ENCODE data around the gene PEX7. TPM values are rescaled to one million over a fixed set of nuclear protein-coding genes. Genes with fewer than 3 reads are reported as not detected.
A peak's percentile ranks its signal among the peaks of the same experiment; 100 is the strongest.
"Not testable (repeated sequence)": the region's sequence is repeated elsewhere in the genome, so short reads cannot be mapped to it uniquely, and the experiment has no call there.

The PEX7 gene
- total RNA-seq, 1 donor from 2014 or later = 5.7 TPM

DNA sequence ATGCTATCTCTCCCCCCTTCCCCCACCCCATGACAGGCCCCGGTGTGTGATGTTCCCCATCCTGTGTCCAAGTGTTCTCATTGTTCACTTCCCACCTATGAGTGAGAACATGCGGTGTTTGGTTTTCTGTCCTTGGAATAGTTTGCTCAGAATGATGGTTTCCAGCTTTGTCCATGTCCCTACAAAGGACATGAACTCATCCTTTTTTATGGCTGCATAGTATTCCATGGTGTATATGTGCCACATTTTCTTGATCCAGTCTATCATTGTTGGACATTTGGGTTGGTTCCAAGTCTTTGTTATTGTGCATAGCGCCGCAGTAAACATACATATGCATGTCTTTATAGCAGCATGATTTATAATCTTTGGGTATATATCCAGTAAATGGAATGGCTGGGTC lies 24.1 kb downstream of the PEX7 start:
- not testable (repeated sequence) for ATAC-seq

DNA sequence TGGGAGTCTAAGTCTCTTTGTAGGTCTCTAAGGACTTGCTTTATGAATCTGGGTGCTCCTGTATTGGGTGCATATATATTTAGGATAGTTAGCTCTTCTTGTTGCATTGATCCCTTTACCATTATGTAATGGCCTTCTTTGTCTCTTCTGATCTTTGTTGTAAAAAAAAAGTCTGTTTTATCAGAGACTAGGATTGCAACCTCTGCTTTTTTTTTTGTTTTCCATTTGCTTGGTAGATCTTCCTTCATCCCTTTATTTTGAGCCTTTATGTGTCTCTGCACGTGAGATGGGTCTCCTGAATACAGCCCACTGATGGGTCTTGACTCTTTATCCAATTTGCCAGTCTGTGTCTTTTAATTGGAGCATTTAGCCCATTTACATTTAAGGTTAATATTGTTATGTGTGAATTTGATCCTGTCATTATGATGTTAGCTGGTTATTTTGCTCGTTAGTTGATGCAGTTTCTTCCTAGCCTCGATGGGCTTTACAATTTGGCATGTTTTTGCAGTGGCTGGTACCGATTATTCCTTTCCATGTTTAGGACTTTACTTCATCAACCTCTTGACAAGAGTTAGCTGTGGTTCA lies 27.7 kb downstream of the PEX7 start:
- not testable (repeated sequence) for ATAC-seq

DNA sequence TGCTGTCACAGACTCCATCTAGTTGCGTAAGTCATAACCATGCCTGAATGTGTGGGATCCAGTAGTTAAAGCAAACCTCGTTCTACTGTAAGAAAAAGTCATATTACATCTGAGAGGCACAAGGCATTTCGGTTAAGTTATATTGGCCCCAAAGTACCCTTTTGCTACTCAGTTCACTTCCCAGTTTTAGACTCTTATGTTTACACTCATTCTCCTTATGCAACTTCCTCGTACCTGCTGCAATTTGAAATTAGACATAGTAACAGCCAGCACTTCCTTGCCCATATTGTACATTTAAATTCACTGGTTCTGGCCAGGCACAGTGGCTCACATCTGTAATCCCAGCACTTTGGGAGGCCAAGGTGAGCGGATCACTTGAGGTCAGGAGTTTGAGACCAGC lies 37.0 kb downstream of the PEX7 start:
- ATAC-seq = no peak

DNA sequence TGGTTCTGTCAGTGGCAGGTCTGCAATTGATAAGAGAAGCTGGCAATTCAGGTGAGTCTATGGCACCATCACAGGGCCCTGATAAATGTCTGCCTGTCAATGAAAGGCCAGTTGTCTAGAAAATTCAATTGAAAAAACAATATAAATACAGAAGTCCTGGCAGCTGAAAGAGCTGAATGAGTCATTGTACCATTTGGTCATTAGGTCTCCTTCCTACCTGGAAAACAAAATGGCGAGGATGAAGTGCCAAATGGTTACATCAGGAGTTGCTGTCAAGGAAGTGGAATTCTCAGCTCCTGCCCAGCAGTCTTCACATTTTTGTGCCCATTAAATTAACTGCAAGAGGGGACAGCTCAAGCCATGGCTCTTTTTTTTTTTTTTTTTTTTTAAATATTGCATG lies 37.7 kb downstream of the PEX7 start:
- ATAC-seq = no peak

DNA sequence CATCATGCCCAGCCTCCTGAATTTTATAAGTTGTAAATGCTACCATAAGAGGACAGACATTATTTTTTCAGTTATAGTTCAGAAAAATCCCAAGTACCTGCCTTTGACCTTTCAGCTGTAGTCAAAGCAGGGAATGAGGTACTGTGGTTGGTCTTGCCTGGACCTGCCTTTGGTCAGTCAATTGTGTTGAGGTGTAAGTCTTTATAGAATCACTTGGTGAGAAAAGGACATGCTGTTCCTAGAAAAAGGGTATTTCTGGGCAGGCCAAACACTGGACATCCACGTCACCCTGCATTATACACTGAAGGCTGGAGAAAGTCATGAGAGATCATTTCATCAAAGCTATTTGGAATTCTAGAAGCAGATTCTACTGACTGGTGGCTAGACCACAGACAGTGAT lies 40.3 kb downstream of the PEX7 start:
- ATAC-seq = no peak

DNA sequence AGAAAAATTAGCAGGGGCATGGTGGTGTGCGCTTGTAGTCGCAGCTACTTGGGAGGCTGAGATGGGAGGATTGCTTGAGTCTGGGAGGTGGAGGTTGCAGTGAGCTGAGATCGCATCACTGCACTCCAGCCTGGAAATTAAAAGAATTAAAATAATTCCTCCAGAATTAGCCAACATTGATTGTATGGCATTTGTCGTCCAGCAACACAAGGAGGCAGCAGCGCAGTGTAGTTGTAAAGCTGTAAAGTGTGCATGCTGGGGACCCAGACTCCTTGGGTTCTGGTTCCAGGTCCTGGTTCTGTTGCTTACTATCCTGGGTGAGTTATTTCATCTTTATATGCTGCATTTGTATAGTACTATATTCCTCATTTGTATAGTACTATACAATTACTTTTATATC lies 41.4 kb downstream of the PEX7 start:
- no peak for ATAC-seq

DNA sequence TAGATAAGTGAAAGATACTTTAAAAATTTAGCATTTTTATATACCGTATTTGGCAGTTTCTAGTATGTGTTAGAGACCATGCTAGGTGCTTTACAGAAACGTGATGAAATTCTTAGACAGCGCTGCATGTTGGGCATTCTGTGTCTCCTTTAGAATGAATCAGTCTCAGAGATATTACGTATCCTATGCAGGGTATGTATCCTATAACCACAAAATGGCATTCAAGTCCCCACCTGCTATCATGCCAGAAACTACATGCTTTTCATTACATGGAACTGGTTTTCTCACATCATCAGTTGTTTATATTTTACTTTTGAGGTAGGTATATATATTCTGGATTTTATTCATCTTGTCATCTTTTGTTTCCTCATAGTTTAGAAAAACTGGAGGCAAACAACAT lies 42.3 kb downstream of the PEX7 start:
- no peak for ATAC-seq

DNA sequence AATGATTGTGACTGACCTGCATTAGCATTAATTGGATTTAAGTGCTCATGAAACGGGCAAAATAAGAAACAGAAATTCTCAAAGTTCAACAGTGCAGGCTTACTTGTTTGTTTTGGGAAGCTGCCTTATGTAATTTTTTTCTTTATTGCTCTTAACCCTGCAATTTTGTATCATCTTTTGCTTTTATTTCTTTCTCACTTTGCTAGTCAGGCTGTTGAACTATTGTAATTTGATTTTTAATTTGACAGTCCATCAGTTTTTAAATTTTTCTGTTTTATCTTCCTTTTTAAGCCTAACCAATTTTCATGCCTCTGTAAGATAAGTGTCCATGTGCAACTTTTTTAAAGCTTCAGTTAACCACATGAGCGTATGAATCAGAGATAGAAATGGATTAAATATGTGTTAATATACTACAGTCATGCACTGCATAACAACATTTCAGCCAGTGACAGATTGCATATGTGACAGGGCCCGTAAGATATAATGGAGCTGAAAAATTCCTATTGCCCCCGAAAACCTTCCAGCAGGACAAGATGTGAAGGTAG lies 44.6 kb downstream of the PEX7 start:
- no peak for ATAC-seq

DNA sequence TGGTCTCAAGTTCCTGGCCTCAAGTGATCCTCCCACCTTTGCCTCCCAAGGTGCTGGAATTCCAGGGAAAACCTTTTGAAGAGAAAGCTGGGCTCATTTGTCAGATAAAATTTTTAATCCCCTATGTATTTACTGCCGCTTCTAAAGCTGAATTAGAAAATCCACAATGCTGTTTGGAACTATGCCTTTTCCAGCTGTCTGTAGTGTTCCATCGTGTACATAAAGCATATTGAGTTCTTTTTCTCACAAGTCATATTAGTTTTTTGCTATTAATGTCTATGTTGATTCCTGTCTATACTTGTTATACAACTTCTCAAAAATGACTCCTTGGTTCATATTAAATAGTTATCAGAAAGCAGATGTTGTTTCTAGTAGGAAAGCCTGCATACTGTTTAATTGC lies 47.1 kb downstream of the PEX7 start:
- no peak for ATAC-seq

DNA sequence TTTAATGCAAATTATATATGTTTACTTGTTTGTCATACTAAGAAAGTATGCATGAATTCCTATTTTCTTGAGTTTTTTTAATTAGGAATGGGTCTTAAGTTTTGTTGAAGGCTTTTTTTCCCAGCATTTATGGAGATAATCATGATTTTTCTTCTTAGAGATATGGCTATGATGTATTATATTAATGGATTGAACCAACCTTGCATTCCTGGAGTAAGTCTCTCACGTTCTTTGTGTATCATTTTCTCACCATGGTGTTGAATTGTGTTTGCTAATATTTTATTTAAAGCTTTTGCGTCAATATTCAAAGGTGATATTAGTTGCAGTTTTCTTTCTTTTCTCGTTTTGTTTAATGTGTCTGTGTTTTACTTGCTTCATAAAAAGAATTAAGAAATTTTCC lies 51.4 kb downstream of the PEX7 start:
- ATAC-seq = no peak

DNA sequence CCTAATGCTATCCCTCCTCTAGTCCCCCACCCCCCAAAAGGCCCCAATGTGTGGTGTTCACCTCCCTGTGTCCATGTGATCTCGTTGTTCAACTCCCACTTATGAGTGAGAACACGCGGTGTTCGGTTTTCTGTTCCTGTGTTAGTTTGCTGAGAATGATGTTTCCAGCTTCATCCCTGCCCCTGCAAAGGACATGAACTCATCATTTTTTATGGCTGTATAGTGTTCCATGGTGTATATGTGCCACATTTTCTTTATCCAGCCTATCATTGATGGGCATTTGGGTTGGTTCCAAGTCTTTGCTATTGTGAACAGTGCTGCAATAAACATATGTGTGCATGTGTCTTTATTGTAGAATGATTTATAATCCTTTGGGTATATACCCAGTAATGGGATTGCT lies 54.1 kb downstream of the PEX7 start:
- not testable (repeated sequence) for ATAC-seq

DNA sequence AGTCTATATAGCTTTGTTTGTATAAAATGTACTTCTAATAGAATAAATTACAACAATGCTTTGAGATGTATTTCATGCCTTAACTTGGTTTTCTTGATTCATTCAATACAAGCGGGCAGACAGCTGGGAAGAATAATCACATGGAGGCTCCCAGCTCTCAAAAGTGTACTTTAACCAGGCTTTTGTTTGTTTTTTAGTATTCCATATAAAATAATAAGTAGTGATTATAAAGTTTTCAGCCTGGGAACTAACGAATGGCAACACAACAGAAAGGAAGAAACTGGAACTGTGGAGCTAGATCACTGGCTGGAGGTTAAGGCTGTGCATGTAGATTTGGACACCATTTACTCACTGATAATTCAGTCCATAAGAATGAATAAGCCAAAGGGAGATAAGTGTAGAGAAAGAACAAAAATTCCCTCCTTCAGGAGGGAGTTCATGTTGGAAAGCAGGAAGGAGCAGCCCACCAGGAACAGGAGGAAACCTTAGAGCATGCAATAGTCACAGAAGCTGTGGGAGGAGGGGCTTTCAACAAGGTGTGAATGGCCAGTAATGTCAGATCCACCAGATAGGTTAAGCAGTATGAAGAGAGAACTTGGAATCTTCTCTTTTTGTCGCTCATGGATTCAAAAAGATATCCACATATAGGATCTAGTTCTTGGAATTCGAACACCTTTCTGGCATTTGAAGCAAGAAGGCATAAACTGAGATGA lies 58.5 kb downstream of the PEX7 start:
- ATAC-seq = no peak

DNA sequence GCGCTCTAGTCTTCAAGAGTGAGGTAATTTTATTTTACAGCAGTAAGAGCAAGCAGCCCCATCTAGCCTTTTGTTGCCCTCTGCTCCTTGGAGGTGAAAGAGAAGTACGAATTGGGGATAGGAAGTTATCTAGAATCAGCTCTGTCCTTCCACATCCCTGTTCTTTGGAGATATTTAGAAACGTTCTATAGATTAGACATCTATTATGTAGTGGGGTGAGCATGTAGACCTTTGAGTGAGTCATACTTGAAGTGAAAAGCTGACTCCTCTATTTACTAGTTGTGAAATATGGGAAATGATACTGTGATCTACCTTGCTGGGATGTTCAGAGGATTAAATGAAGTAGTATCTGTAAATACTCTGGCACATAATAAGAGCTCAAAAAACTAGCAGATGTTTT lies 63.7 kb downstream of the PEX7 start:
- peak; percentile 89 for ATAC-seq

DNA sequence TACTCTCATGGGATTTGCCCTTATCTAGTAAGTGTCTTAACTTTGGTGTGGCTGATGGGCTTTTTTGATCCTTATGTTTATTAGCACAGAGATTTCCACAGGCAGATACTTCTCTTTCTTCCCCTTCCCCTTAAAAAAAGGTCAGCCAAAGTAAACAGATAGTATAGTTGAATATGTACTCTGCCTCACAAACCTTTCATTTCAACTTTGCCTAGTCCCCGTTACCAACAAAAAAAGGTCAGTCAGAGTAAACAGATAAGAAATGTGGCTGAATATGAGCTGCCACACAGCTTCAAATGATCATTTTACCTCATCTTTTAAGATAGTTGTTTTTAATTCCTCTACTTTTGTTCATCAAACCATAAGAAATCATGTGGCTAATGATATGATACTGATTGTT lies 65.6 kb downstream of the PEX7 start:
- no peak for ATAC-seq

DNA sequence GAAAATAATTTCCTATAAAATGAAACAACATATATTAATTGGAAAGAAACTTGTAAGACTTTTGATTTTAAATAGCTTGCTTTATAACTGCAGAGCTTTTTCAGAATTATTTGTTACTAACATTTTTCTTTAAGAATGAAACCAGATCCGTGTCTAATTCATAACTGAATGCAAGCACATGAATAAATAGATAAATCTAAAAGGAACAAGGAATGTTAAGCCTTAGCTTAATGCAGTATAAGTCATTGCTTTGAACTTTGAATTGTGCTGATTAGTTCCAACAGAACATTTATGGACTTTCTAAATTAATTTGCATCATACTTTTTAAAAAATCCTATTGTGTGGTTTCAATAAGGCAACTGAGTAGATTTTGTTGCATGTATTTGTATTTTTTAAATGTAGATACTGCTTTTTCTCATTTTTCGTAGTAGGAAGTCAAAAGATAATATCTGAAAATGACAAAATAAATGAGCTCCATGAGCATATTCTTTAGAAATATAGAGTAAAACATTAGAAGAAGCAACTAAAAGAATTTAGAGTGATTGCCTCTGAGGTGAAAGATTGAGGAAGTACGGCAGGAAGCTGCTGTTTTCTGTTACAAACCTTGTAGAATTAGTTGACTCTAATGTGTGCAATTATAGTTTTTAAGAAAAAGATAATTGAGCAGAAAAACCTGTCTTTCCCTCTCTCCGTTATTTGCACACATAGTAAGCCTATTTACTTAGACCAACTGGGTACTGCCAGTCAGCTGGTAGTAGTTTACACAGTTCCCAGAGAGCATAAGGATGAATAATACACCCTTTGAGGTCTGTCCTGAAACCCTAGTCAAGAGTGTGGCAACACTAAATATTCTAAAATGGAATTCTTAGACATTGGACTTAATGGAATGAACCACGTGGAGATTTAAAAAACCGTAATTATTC lies 67.1 kb downstream of the PEX7 start:
- no peak for ATAC-seq

DNA sequence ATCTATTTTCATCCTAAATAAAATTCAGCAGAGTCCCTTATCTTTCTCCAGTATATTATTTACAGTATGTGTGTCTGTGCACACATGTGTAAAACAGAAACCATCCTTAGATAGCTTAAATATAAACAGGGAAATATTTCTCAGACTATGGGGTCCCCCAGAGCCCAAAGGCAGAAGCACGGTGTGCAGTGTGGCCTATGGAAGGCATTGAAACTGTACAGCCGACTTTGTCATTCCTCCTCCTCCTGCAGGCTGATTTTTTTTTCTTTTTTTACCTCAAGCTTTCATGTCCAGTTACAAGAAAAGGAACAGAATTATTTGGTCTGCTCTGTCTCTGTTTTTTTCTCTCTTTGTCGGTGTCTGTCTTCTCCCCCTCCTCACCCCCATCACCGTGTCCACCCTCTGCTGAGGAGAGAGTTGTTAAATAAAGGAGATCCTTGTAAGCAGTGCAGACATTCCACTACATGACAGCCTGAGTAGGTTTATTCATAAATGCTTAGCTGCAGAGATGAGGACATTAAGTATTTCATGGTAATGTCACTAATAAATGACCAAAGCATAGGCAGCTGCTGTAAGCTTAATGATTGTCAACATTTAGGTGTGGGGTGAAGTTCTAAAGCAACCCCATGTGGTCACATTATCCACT lies 67.9 kb downstream of the PEX7 start:
- no peak for ATAC-seq

DNA sequence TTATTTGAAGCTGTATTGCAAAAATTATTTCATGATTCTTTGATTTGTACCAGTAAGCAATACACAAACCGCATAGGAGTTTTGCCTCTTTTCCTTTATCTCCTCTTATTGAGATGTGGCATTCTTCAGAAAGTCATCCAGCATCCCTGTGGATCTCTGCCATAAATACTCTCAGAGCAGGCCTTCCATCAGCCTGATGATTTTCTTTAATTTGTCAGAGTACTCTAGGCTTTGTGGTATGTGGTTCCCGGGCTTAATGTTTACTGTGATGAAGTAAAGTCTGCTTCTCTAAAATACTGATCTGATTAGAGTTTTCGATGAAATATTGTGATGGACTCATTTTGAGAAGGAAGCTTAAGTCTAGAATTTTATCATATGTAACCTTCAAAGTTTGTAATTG lies 68.6 kb downstream of the PEX7 start:
- ATAC-seq = no peak

DNA sequence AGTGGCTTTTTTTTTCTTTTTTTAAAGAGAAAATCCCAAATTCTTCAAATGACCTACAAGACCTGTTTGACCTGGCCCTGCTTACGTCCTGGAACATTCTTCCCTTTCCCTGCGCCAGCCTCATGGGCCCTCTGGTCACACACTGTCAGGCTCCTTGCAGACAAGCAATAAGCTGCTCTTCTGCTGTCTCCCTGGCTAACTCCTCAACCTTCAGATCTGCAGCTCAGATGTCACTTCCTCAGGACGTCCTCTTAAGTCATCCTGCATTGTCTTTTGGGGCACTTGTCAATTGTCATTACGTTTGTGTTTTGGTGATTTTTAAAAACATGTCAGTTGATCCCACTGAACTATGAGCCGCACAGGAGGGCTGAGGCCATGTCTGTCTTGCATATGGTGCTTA lies 70.8 kb downstream of the PEX7 start:
- ATAC-seq = no peak

DNA sequence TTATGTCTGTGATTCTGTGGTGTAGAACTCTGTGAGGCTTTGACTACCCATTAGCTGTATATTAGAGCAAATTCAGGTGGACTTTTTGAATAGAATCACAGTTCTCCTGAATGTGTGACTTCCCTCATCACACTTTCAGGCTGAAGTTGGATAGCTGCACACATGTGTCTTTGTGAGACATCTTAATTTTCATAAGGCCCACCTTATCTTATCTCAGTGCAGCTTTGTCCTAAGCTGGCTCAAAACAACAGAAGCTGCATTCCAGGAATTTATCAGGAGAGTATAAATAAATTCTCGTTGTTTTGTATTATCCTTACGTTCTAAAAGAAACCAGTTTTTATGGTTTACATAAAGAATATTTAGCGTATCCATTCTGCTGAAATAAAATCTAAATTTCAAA lies 73.5 kb downstream of the PEX7 start:
- ATAC-seq = no peak

DNA sequence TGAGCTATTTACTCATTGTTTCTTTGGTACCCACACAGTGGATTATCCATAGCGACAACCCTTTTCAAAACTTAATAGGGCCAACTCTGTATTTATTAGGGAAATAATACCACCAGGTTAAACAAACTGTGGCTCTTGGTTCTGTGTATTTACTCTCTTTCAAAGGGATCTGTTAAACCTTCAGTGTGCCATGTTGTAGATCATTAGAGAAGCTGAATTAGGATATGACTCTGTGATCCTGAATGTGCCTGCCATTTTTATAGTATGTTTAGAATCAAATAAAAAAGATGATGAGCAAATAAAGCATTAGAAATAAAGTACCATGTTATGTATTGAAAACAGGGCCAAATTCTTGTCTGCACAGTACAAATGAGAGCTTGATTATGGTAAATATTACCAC lies 74.7 kb downstream of the PEX7 start:
- ATAC-seq = no peak

DNA sequence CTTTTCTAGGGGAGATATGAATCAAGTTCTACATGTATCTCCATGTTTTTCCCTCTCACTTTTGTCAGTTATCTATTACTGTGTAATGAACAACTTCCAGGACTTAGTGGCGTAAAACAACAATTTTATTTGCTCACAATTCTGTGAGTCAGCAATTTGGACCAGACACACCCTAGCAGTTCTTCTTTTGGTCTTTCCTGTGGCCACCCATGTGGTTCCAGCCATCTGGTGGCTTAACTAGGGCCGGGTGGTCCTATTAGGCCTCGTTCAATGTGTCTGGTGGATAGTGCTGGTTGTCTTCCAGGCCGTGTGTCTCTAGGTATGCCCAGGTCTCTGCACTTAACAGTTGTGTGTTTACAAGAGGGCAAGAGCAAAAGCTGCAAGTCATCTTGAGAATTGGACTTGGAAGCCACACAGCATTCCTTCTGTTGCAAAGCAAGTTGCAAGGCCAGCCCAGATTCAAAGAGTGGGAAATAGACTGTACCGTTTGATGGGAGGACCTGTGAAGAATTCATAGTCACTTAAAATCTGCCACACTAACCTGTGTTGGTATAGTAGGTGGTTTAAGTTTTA lies 78.9 kb downstream of the PEX7 start:
- ATAC-seq = no peak

DNA sequence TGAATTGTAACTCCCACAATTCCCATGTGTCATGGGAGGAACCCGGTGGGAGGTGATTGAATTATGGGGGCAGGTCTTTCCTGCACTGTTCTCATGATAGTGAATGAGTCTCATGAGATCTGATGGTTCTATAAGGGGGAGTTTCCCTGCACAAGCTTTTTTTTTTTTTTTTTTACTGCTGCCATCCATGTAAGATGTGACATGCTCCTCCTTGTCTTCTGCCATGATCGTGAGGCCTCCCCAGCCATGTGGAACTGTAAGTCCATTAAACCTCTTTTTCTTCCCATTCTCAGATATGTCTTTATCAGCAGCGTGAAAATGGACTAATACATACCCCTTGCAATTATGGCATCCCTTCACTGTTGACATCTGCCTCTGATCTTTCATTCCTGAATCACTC lies 82.1 kb downstream of the PEX7 start:
- ATAC-seq = not testable (repeated sequence)

DNA sequence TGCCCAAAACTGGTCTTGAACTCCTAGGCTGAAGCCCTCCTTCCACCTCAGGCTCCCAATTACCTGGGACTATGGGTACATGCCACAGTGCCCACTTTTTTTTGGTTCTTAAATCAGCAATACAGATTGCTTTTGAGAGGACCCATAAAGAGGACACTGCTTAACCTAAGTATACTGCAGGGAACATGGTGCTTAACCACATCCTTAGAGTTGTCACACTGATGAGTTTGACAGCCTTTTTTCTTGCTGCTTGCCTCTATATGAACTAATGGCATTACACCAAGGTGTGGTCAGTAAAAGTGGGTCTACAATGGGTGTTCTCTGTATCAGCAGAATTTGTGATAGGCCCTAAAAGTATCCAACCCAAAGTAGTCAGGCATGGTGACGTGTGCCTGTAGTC lies 92.6 kb downstream of the PEX7 start:
- ATAC-seq = no peak

All from esophagus mucosa (tissue), 1 donor.